NCI-H2081 treated with DMSO at 0.1 percent for 48 hours (cell line): Measurements from ENCODE around the gene ZNF157.
A peak's percentile ranks its signal among the peaks of the same experiment; 100 is the strongest.
"Not testable (repeated sequence)": the region's sequence is repeated elsewhere in the genome, so short reads cannot be mapped to it uniquely, and the experiment has no call there.

Source experiments
- DNase-seq: peaks from one replicate; lab custom pipeline; 2025; lab: John Stamatoyannopoulos, UW

Gene ZNF157

GRCh38 chrX:47370278-47370677 is at the start of gene ZNF157:
TSS of gene ZNF157 (plus strand) at chrX:47370578. CDS start at chrX:47370669, 91 bp downstream.
- DNase-seq: no peak

- DNase-seq: no peak
Observed at GRCh38 chrX:47321386-47321785, 49.0 kb upstream of the ZNF157 start.

GRCh38 chrX:47321823-47322371 is 48.5 kb upstream of the ZNF157 start:
- no peak for DNase-seq

GRCh38 chrX:47327902-47328301 is 42.5 kb upstream of the ZNF157 start:
- no peak for DNase-seq

GRCh38 chrX:47332729-47333128 is 37.6 kb upstream of the ZNF157 start:
- not testable (repeated sequence) for DNase-seq

GRCh38 chrX:47351706-47352105 is 18.7 kb upstream of the ZNF157 start:
- no peak for DNase-seq

GRCh38 chrX:47358387-47359065 is 11.9 kb upstream of the ZNF157 start:
- no peak for DNase-seq

GRCh38 chrX:47360423-47361179 is 9.8 kb upstream of the ZNF157 start:
- DNase-seq: no peak

- DNase-seq: peak; percentile 92
Observed at GRCh38 chrX:47361538-47362511, 8.6 kb upstream of the ZNF157 start.

- DNase-seq: peak; percentile 40
Observed at GRCh38 chrX:47366041-47366722, 4.2 kb upstream of the ZNF157 start.

- DNase-seq: no peak
Observed at GRCh38 chrX:47373198-47373597, 2.8 kb downstream of the ZNF157 start.

- no peak for DNase-seq
Observed at GRCh38 chrX:47380268-47380667, 9.9 kb downstream of the ZNF157 start.

GRCh38 chrX:47380837-47381236 is 10.5 kb downstream of the ZNF157 start:
- not testable (repeated sequence) for DNase-seq

- DNase-seq: peak; percentile 45
Observed at GRCh38 chrX:47384502-47384901, 14.1 kb downstream of the ZNF157 start.

GRCh38 chrX:47390780-47391179 is 20.4 kb downstream of the ZNF157 start:
- DNase-seq: no peak

GRCh38 chrX:47413179-47413594 is 42.8 kb downstream of the ZNF157 start:
- DNase-seq: no peak

GRCh38 chrX:47420265-47420664 is 49.9 kb downstream of the ZNF157 start:
- DNase-seq: no peak

GRCh38 chrX:47420962-47421361 is 50.6 kb downstream of the ZNF157 start:
- no peak for DNase-seq

GRCh38 chrX:47422444-47422843 is 52.1 kb downstream of the ZNF157 start:
- DNase-seq: no peak

GRCh38 chrX:47430925-47431324 is 60.5 kb downstream of the ZNF157 start:
- no peak for DNase-seq

- no peak for DNase-seq
Observed at GRCh38 chrX:47446431-47446830, 76.1 kb downstream of the ZNF157 start.
